IPS-15b (cell line): ENCODE results near the gene NT5M.

Source experiments
- H3K27me3 ChIP-seq: one replicate; pipeline ENCODE4 v1.6.1; 2013; ENCODE audit warnings: low read length; ENCODE audit not compliant: control insufficient read depth, insufficient read depth
- H3K36me3 ChIP-seq: one replicate; pipeline ENCODE4 v1.6.1; 2013; ENCODE audit warnings: low read length; ENCODE audit not compliant: control insufficient read depth, insufficient read depth
- H3K4me1 ChIP-seq: one replicate; pipeline ENCODE4 v1.6.1; 2013; ENCODE audit warnings: mild to moderate bottlenecking, low read length; ENCODE audit not compliant: control insufficient read depth, insufficient read depth
- H3K4me3 ChIP-seq: one replicate; pipeline ENCODE4 v1.5.1; 2013; ENCODE audit warnings: low read depth, low read length
- H3K9ac ChIP-seq: one replicate; pipeline ENCODE4 v1.6.1; 2013; ENCODE audit warnings: low read depth, mild to moderate bottlenecking, low read length
- H3K9me3 ChIP-seq: one replicate; pipeline ENCODE4 v1.6.1; 2013; ENCODE audit warnings: mild to moderate bottlenecking, low read length; ENCODE audit not compliant: control insufficient read depth, insufficient read depth

NT5M gene

GRCh38 chr17:17305281-17305801 is 2.2 kb downstream of the NT5M start:
- Histone ChIP-seq H3K9ac (no peak overlapping the region), H3K4me1 (peaks cover 3% of the 10 kb centered on the region), H3K9me3 (no peaks in the 10 kb centered on the region), H3K27me3 (peaks cover 12% of the 10 kb centered on the region), H3K36me3 (no peaks in the 10 kb centered on the region), H3K4me3 (no peak overlapping the region)

- Histone ChIP-seq H3K4me3 (no peak overlapping the region), H3K4me1 (no peaks in the 10 kb centered on the region), H3K9me3 (no peaks in the 10 kb centered on the region), H3K27me3 (peaks cover 6% of the 10 kb centered on the region), H3K36me3 (no peaks in the 10 kb centered on the region), H3K9ac (no peak overlapping the region)
Measured at GRCh38 chr17:17309356-17309755, 6.2 kb downstream of the NT5M start.

- no peaks in the 10 kb centered on the region for H3K27me3 ChIP-seq
- H3K4me3 ChIP-seq: no peak overlapping the region
- no peaks in the 10 kb centered on the region for H3K9me3 ChIP-seq
- no peaks in the 10 kb centered on the region for H3K4me1 ChIP-seq
- H3K9ac ChIP-seq: no peak overlapping the region
- H3K36me3 ChIP-seq: no peaks in the 10 kb centered on the region
Measured at GRCh38 chr17:17313350-17313991, 10.3 kb downstream of the NT5M start.

- Histone ChIP-seq H3K9me3 (no peaks in the 10 kb centered on the region), H3K36me3 (no peaks in the 10 kb centered on the region), H3K4me3 (no peak overlapping the region), H3K4me1 (no peaks in the 10 kb centered on the region), H3K9ac (no peak overlapping the region), H3K27me3 (no peaks in the 10 kb centered on the region)
Measured at GRCh38 chr17:17314501-17315071, 11.4 kb downstream of the NT5M start.

- no peak overlapping the region for H3K9ac ChIP-seq
- H3K4me1 ChIP-seq: no peaks in the 10 kb centered on the region
- H3K4me3 ChIP-seq: no peak overlapping the region
- no peaks in the 10 kb centered on the region for H3K36me3 ChIP-seq
- no peaks in the 10 kb centered on the region for H3K9me3 ChIP-seq
- H3K27me3 ChIP-seq: no peaks in the 10 kb centered on the region
Measured at GRCh38 chr17:17315142-17315821, 12.1 kb downstream of the NT5M start.

- no peaks in the 10 kb centered on the region for H3K4me1 ChIP-seq
- H3K4me3 ChIP-seq: no peak overlapping the region
- H3K9me3 ChIP-seq: no peaks in the 10 kb centered on the region
- no peak overlapping the region for H3K9ac ChIP-seq
- no peaks in the 10 kb centered on the region for H3K27me3 ChIP-seq
- H3K36me3 ChIP-seq: peaks cover 5% of the 10 kb centered on the region
Measured at GRCh38 chr17:17320188-17320910, 17.2 kb downstream of the NT5M start.

- Histone ChIP-seq H3K27me3 (no peaks in the 10 kb centered on the region), H3K4me3 (no peak overlapping the region), H3K9me3 (no peaks in the 10 kb centered on the region), H3K9ac (no peak overlapping the region), H3K36me3 (peaks cover 5% of the 10 kb centered on the region), H3K4me1 (no peaks in the 10 kb centered on the region)
Measured at GRCh38 chr17:17320911-17321220, 17.7 kb downstream of the NT5M start.

GRCh38 chr17:17321356-17322025 is 18.3 kb downstream of the NT5M start:
- H3K4me3 ChIP-seq: no peak overlapping the region
- H3K4me1 ChIP-seq: no peaks in the 10 kb centered on the region
- no peak overlapping the region for H3K9ac ChIP-seq
- peaks cover 6% of the 10 kb centered on the region for H3K36me3 ChIP-seq
- no peaks in the 10 kb centered on the region for H3K9me3 ChIP-seq
- no peaks in the 10 kb centered on the region for H3K27me3 ChIP-seq

- H3K27me3 ChIP-seq: no peaks in the 10 kb centered on the region
- H3K4me1 ChIP-seq: no peaks in the 10 kb centered on the region
- H3K4me3 ChIP-seq: no peak overlapping the region
- H3K9me3 ChIP-seq: no peaks in the 10 kb centered on the region
- peaks cover 7% of the 10 kb centered on the region for H3K36me3 ChIP-seq
- H3K9ac ChIP-seq: no peak overlapping the region
Measured at GRCh38 chr17:17322516-17323510, 19.6 kb downstream of the NT5M start.

GRCh38 chr17:17324616-17325015 is 21.4 kb downstream of the NT5M start:
- Histone ChIP-seq H3K4me1 (no peaks in the 10 kb centered on the region), H3K36me3 (peaks cover 7% of the 10 kb centered on the region), H3K27me3 (no peaks in the 10 kb centered on the region), H3K9me3 (no peaks in the 10 kb centered on the region), H3K4me3 (no peak overlapping the region), H3K9ac (no peak overlapping the region)
